ENCODE data around the gene TXNRD3. TPM values are rescaled to one million over a fixed set of nuclear protein-coding genes. Genes with fewer than 3 reads are reported as not detected.

Gene TXNRD3
- total and polyA plus RNA-seq, 4 donors = 7.0 to 11.0 (median 7.7) TPM

DNA sequence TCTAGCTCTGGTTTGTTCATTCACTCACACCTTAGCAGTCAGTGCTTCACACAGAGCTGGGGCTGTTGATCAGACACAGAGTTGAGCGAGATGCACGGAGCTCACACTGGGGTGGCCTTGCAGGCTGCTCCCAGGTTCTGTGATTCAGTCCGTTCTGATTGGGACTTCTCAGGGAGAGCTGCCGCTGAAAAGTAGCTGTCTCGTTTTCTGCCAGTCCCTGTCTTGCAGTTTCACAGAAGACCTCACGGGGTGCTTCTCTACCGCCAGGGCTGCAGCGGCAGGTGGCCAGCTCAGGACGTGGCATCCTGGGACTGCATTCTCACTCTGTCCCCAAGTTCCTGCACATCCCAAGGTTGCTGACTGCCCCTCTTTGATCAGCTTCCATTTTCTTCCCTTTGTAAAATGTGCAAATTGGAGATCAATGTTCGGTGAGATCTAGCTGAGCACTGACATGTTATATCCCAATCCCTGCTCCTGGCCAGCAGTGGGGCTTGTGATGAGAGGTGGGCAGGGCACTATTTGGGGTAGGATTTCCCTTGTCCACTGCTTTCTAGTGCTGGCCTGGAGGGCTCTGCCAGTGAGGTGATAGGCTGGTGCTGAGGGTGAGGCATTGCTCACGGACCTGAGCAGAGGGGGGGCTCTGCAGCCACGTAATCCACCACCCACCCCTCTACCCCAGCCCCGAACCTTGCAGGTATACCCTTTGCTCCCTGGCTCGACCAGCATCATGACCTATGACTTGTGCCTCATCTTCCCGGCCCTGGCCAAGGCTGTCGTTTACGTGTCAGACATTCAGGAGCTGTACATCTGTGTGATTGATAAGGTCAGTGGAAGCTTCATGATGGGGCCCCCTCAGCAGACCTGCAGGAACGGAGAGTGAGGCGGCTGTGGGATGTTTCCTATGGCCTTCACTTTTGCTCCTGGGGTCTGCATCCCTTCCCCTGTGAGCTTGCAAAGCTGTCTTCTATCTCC lies 5.3 kb upstream of the TXNRD3 start:
- no peaks in the 10 kb centered on the region for H3K36me3 ChIP-seq (ENCODE audit: control insufficient read depth in 4 of 4, insufficient read depth in 3 of 4, low read depth in 1 of 4, low read length in 3 of 4)
- H3K4me1 ChIP-seq (ENCODE audit: control insufficient read depth in 4 of 4, insufficient read depth in 4 of 4, low read length in 3 of 4) = peaks cover 0 to 3% (median 2%) of the 10 kb centered on the region in 4 donors
- no peak for DNase-seq (ENCODE audit: low spot score)
- H3K27ac ChIP-seq (ENCODE audit: low read depth in 1 of 2, low read length in 2 of 2) = no peak overlapping the region
- 49% methylated on average over 19 of the region's 19 CpGs for WGBS
- H3K9me3 ChIP-seq (ENCODE audit: control insufficient read depth in 4 of 4, low read length in 3 of 4) = peaks cover 0 to 5% (median 3%) of the 10 kb centered on the region in 4 donors
- H3K9ac ChIP-seq (ENCODE audit: low read depth in 1 of 2, low read length in 2 of 2) = no peak overlapping the region
- H3K27me3 ChIP-seq (ENCODE audit: control insufficient read depth in 4 of 4, insufficient read depth in 4 of 4, low read length in 3 of 4) = no peaks in the 10 kb centered on the region
- H3K4me3 ChIP-seq (ENCODE audit: low read depth in 1 of 3, low read length in 3 of 3) = no peak overlapping the region
- TF ChIP-seq TAF1 (conservative IDR thresholded peaks at IDR 0.05) (no peak), HNF4G (IDR thresholded peaks at IDR 0.05) (no peak), RXRA (IDR thresholded peaks at IDR 0.05) (no peak), FOXA2 (IDR thresholded peaks at IDR 0.05) (no peak), SP1 (IDR thresholded peaks at IDR 0.05) (no peak), YY1 (IDR thresholded peaks at IDR 0.05) (no peak), FOXA1 (IDR thresholded peaks at IDR 0.05) (no peak), JUND (IDR thresholded peaks at IDR 0.05) (no peak)
- TF ChIP-seq, protein P1, sequence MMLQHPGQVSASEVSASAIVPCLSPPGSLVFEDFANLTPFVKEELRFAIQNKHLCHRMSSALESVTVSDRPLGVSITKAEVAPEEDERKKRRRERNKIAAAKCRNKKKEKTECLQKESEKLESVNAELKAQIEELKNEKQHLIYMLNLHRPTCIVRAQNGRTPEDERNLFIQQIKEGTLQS (IDR thresholded peaks at IDR 0.05) = no peak
- TF ChIP-seq, protein P2, sequence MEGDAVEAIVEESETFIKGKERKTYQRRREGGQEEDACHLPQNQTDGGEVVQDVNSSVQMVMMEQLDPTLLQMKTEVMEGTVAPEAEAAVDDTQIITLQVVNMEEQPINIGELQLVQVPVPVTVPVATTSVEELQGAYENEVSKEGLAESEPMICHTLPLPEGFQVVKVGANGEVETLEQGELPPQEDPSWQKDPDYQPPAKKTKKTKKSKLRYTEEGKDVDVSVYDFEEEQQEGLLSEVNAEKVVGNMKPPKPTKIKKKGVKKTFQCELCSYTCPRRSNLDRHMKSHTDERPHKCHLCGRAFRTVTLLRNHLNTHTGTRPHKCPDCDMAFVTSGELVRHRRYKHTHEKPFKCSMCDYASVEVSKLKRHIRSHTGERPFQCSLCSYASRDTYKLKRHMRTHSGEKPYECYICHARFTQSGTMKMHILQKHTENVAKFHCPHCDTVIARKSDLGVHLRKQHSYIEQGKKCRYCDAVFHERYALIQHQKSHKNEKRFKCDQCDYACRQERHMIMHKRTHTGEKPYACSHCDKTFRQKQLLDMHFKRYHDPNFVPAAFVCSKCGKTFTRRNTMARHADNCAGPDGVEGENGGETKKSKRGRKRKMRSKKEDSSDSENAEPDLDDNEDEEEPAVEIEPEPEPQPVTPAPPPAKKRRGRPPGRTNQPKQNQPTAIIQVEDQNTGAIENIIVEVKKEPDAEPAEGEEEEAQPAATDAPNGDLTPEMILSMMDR (IDR thresholded peaks at IDR 0.05; ENCODE audit: low read depth, low read length, missing input control) = no peak

DNA sequence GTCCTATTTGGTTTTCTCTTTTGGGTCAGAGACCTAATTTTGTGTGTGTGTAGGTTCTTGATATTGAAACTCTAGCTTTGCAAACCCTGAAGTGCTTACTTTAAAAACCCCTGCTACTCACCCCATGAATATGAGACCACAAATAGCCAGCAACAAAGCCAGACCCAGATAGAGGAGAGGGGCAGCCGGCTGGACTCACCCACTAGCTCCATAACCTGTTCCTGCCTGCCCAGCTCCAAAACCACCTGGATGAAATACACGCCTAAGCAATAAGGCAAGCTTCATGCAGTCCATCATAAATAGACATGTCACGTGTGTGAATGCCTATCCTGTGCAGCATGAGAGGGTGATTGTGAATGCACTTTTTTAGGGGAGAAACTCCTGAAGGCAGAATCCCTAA lies 3.7 kb upstream of the TXNRD3 start:
- Histone ChIP-seq H3K36me3 (ENCODE audit: control insufficient read depth in 4 of 4, insufficient read depth in 3 of 4, low read depth in 1 of 4, low read length in 3 of 4) (no peaks in the 10 kb centered on the region), H3K9me3 (ENCODE audit: control insufficient read depth in 4 of 4, low read length in 3 of 4) (peaks cover 0 to 5% (median 3%) of the 10 kb centered on the region in 4 donors), H3K4me1 (ENCODE audit: control insufficient read depth in 4 of 4, insufficient read depth in 4 of 4, low read length in 3 of 4) (peaks cover 0 to 11% (median 7%) of the 10 kb centered on the region in 4 donors), H3K27ac (ENCODE audit: low read depth in 1 of 2, low read length in 2 of 2) (no peak overlapping the region), H3K9ac (ENCODE audit: low read depth in 1 of 2, low read length in 2 of 2) (no peak overlapping the region), H3K27me3 (ENCODE audit: control insufficient read depth in 4 of 4, insufficient read depth in 4 of 4, low read length in 3 of 4) (no peaks in the 10 kb centered on the region), H3K4me3 (ENCODE audit: low read depth in 1 of 3, low read length in 3 of 3) (no peak overlapping the region)
- TF ChIP-seq JUND (IDR thresholded peaks at IDR 0.05) = no peak
- TF ChIP-seq RXRA (IDR thresholded peaks at IDR 0.05) = no peak
- TF ChIP-seq GABPA (IDR thresholded peaks at IDR 0.05 in 1 of 2, conservative IDR thresholded peaks at IDR 0.05 in 1 of 2) = no peak
- no peak for TF ChIP-seq HNF4A (conservative IDR thresholded peaks at IDR 0.05)
- TF ChIP-seq FOXA2 (IDR thresholded peaks at IDR 0.05) = no peak
- TF ChIP-seq, protein P3, sequence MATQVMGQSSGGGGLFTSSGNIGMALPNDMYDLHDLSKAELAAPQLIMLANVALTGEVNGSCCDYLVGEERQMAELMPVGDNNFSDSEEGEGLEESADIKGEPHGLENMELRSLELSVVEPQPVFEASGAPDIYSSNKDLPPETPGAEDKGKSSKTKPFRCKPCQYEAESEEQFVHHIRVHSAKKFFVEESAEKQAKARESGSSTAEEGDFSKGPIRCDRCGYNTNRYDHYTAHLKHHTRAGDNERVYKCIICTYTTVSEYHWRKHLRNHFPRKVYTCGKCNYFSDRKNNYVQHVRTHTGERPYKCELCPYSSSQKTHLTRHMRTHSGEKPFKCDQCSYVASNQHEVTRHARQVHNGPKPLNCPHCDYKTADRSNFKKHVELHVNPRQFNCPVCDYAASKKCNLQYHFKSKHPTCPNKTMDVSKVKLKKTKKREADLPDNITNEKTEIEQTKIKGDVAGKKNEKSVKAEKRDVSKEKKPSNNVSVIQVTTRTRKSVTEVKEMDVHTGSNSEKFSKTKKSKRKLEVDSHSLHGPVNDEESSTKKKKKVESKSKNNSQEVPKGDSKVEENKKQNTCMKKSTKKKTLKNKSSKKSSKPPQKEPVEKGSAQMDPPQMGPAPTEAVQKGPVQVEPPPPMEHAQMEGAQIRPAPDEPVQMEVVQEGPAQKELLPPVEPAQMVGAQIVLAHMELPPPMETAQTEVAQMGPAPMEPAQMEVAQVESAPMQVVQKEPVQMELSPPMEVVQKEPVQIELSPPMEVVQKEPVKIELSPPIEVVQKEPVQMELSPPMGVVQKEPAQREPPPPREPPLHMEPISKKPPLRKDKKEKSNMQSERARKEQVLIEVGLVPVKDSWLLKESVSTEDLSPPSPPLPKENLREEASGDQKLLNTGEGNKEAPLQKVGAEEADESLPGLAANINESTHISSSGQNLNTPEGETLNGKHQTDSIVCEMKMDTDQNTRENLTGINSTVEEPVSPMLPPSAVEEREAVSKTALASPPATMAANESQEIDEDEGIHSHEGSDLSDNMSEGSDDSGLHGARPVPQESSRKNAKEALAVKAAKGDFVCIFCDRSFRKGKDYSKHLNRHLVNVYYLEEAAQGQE (IDR thresholded peaks at IDR 0.05) = no peak
- TF ChIP-seq YY1 (IDR thresholded peaks at IDR 0.05) = no peak
- TF ChIP-seq TAF1 (conservative IDR thresholded peaks at IDR 0.05) = no peak
- no peak for TF ChIP-seq SP1 (IDR thresholded peaks at IDR 0.05)
- TF ChIP-seq, protein P2 (IDR thresholded peaks at IDR 0.05; ENCODE audit: low read depth, low read length, missing input control) = no peak
- TF ChIP-seq, protein P4, sequence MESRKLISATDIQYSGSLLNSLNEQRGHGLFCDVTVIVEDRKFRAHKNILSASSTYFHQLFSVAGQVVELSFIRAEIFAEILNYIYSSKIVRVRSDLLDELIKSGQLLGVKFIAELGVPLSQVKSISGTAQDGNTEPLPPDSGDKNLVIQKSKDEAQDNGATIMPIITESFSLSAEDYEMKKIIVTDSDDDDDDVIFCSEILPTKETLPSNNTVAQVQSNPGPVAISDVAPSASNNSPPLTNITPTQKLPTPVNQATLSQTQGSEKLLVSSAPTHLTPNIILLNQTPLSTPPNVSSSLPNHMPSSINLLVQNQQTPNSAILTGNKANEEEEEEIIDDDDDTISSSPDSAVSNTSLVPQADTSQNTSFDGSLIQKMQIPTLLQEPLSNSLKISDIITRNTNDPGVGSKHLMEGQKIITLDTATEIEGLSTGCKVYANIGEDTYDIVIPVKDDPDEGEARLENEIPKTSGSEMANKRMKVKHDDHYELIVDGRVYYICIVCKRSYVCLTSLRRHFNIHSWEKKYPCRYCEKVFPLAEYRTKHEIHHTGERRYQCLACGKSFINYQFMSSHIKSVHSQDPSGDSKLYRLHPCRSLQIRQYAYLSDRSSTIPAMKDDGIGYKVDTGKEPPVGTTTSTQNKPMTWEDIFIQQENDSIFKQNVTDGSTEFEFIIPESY (IDR thresholded peaks at IDR 0.05) = no peak
- no peak for TF ChIP-seq FOXA1 (IDR thresholded peaks at IDR 0.05)
- no peak for TF ChIP-seq NR2F2 (IDR thresholded peaks at IDR 0.05)
- no peak for TF ChIP-seq EGR1 (IDR thresholded peaks at IDR 0.05; ENCODE audit: low read depth in 2 of 2)
- TF ChIP-seq, protein P1 (IDR thresholded peaks at IDR 0.05) = no peak
- TF ChIP-seq, protein P5, sequence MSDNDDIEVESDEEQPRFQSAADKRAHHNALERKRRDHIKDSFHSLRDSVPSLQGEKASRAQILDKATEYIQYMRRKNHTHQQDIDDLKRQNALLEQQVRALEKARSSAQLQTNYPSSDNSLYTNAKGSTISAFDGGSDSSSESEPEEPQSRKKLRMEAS (IDR thresholded peaks at IDR 0.05) = no peak
- TF ChIP-seq RAD21 (IDR thresholded peaks at IDR 0.05) = no peak
- no peak for TF ChIP-seq HNF4G (IDR thresholded peaks at IDR 0.05)
- 96% methylated on average over 3 of the region's 3 CpGs for WGBS
- DNase-seq (ENCODE audit: low spot score) = no peak

Data from liver (tissue), 9 donors.